ENCODE results near the gene PRSS56. TPM values are rescaled to one million over a fixed set of nuclear protein-coding genes. Genes with fewer than 3 reads are reported as not detected.

PRSS56 gene
- polyA plus RNA-seq, 1 donor from 2014 or later: 0.16 TPM

GRCh38 chr2:232502511-232502910 is 17.7 kb upstream of the PRSS56 start:
- Histone ChIP-seq H4K20me1 (ENCODE audit: insufficient read depth) (no peaks in the 10 kb centered on the region), H3K9ac (ENCODE audit: low read length) (peak overlapping the region; percentile 73), H3K4me2 (ENCODE audit: low read length) (peak overlapping the region; percentile 62), H3K9me3 (ENCODE audit: low read length) (no peaks in the 10 kb centered on the region), H3F3A (ENCODE audit: insufficient read depth, low read length, poor library complexity, severe bottlenecking) (peaks cover 5% of the 10 kb centered on the region), H2AFZ (ENCODE audit: low read depth, low read length) (peak overlapping the region; percentile 40), H3K4me3 (ENCODE audit: low read length) (peak overlapping the region; percentile 64), H3K9me2 (ENCODE audit: insufficient read depth, low read length) (no peaks in the 10 kb centered on the region), H3K27ac (ENCODE audit: low read length) (peak overlapping the region; percentile 88), H3K27me3 (ENCODE audit: insufficient read depth, low read depth, low read length) (peaks cover 10% of the 10 kb centered on the region), H3K36me3 (ENCODE audit: insufficient read depth, low read length) (no peaks in the 10 kb centered on the region), H3K79me2 (replicated peaks; ENCODE audit: insufficient read depth, low read length) (no peaks in the 10 kb centered on the region)
- TF ChIP-seq REST (IDR thresholded peaks at IDR 0.05; ENCODE audit: borderline replicate concordance) (peak; percentile 47), MXI1 (conservative IDR thresholded peaks at IDR 0.05; ENCODE audit: poor library complexity, severe bottlenecking) (peak; percentile 27), EP300 (conservative IDR thresholded peaks at IDR 0.05; ENCODE audit: poor library complexity, severe bottlenecking) (no peak)

- H3K9me3 ChIP-seq (ENCODE audit: low read length): no peaks in the 10 kb centered on the region
- H2AFZ ChIP-seq (ENCODE audit: low read depth, low read length): no peak overlapping the region
- peaks cover 5% of the 10 kb centered on the region for H3F3A ChIP-seq (ENCODE audit: insufficient read depth, low read length, poor library complexity, severe bottlenecking)
- no peaks in the 10 kb centered on the region for H3K36me3 ChIP-seq (ENCODE audit: insufficient read depth, low read length)
- H3K9me2 ChIP-seq (ENCODE audit: insufficient read depth, low read length): no peaks in the 10 kb centered on the region
- TF ChIP-seq EP300 (conservative IDR thresholded peaks at IDR 0.05; ENCODE audit: poor library complexity, severe bottlenecking) (no peak), TAF1 (IDR thresholded peaks at IDR 0.05; ENCODE audit: low read depth) (no peak), EZH2 (IDR thresholded peaks at IDR 0.05; ENCODE audit: borderline replicate concordance, insufficient read depth, low read length, poor library complexity, severe bottlenecking) (no peak), REST (IDR thresholded peaks at IDR 0.05; ENCODE audit: borderline replicate concordance) (peak; percentile 22), SMC3 (conservative IDR thresholded peaks at IDR 0.05; ENCODE audit: poor library complexity) (no peak), RAD21 (conservative IDR thresholded peaks at IDR 0.05) (no peak), CTCF (IDR thresholded peaks at IDR 0.05; ENCODE audit: poor library complexity, severe bottlenecking) (no peak), MXI1 (conservative IDR thresholded peaks at IDR 0.05; ENCODE audit: poor library complexity, severe bottlenecking) (peak; percentile 8), POLR2AphosphoS5 (IDR thresholded peaks at IDR 0.05) (peak; percentile 56)
- peak overlapping the region; percentile 88 for H3K27ac ChIP-seq (ENCODE audit: low read length)
- H3K4me3 ChIP-seq (ENCODE audit: low read length): peak overlapping the region; percentile 64
- no peaks in the 10 kb centered on the region for H4K20me1 ChIP-seq (ENCODE audit: insufficient read depth)
- H3K79me2 ChIP-seq (replicated peaks; ENCODE audit: insufficient read depth, low read length): no peaks in the 10 kb centered on the region
- H3K9ac ChIP-seq (ENCODE audit: low read length): peak overlapping the region; percentile 73
- peaks cover 10% of the 10 kb centered on the region for H3K27me3 ChIP-seq (ENCODE audit: insufficient read depth, low read depth, low read length)
- no peak overlapping the region for H3K4me2 ChIP-seq (ENCODE audit: low read length)
Observed at GRCh38 chr2:232502911-232503808, 17.0 kb upstream of the PRSS56 start.
